Measurements from ENCODE around the gene PNPLA1.

PNPLA1 gene, protein sequence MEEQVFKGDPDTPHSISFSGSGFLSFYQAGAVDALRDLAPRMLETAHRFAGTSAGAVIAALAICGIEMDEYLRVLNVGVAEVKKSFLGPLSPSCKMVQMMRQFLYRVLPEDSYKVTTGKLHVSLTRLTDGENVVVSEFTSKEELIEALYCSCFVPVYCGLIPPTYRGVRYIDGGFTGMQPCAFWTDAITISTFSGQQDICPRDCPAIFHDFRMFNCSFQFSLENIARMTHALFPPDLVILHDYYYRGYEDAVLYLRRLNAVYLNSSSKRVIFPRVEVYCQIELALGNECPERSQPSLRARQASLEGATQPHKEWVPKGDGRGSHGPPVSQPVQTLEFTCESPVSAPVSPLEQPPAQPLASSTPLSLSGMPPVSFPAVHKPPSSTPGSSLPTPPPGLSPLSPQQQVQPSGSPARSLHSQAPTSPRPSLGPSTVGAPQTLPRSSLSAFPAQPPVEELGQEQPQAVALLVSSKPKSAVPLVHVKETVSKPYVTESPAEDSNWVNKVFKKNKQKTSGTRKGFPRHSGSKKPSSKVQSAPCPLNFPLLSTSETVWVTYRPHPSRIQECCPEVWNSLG

GRCh38 chr6:36269834-36270705 lies at the start of gene PNPLA1:
PNPLA1 (plus strand) TSS chr6:36270060; CDS start chr6:36270460, 400 bp downstream.
- DNase-seq = no peak

DNA sequence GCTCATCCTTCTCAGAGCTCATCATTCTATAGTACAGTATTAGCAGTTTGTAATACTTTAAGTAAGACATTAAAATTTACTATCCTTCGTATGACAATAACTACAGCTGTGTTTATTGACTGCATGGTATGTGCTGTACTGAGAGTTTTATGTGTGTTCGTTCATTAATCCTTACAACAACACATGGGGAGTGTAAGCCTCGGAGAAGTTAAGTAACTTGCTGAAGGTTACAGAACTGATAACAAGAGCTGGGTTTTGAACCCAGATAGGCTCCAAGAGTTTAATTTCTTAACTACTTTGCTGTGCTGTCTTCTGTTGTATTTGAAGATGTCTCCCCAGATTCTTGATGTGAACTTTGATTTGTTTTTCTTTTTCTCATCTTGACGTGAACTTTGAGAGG lies 49.6 kb upstream of the PNPLA1 start:
- no peak for DNase-seq

- no peak for DNase-seq
Observed at GRCh38 chr6:36221674-36222073, 48.2 kb upstream of the PNPLA1 start.

GRCh38 chr6:36222924-36223323 lies 46.9 kb upstream of the PNPLA1 start:
- DNase-seq = no peak

DNA sequence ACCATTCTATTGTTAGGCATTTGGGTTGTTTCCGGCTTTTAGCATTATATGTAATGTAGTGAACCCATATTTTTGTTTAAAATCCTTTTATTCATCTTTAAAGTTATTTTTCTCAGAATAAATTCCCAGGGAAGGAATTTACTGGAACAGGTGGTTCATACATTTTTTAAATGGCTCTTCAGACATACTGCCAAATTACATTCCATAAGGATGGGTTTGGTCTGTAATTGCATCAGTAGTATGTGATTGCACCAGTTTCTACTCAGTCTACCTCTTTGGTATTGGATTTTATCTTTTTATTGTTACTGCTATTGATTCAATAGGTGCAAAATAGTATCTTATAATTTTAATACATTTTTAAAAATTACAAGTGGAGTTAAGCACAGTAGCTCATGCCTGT lies 46.2 kb upstream of the PNPLA1 start:
- no peak for DNase-seq

- DNase-seq = no peak
Observed at GRCh38 chr6:36224918-36225461, 44.9 kb upstream of the PNPLA1 start.

DNA sequence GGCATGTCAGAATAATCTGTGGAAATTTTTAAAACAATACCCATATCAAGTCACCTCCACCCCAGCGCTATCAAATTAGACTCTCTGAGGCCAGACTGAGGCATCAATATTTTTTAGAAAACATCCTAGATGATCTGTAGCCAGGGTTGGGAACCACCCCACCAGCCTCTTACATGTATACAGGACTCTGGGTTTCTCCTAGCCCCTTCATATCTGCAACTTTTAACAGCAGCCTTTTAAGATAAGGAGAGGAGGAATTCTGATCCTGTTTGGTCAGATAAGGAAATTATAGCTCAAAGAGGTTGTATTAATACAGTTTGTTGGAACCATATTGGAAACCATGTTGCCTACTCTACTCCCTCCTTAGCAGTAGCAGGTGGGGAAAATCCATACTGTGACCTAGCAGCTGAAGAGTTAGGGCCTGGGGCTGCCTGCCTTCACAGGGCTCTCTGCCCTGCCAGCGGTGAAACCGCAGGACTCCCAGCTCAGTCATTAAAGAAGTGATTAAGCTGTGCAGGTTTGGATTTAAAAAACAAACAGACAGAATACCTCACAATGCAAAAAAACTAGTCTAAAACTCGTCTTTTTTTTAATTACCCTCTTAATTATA lies 43.3 kb upstream of the PNPLA1 start:
- no peak for DNase-seq

GRCh38 chr6:36227379-36228228 lies 42.3 kb upstream of the PNPLA1 start:
- peak; percentile 61 for DNase-seq

DNA sequence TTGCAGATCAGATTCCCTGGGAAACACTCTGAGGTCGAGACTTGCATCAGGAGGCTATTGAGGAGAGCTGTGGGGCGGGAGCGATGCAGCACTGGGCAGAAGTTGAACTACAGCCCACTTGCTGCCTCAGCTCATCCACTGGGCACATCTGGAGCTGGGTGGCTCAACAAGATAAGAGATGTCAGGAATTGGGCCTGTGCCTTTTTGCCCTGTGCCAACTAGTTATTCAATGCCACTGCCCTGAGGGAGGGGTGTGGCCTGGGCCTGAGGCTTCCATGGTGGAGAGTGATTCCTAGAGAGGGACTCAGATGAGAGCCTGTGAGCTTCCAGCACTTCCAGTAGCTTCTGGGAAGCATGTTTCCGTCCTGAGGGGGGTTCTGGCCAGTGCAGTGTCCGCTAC lies 40.6 kb upstream of the PNPLA1 start:
- DNase-seq = no peak

DNA sequence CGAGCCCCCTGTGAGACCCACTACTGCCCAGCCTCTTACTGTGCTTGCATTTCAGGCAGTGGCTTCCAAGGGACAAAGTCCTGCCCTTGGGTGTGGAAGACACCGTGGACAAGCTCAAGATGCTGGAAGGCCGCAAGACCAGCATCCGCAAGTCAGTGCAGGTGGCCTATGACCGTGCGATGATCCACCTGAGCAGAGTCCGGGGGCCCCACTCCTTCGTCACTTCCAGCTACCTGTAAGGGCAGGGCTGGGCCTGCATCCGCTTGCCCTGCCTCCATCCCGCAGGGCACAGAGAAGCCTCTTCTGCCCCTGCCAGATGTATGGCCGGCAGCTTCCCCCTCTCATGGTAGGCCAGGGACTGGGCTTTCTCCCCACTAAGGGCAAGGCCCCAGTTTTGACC lies 39.5 kb upstream of the PNPLA1 start:
- DNase-seq = no peak

DNA sequence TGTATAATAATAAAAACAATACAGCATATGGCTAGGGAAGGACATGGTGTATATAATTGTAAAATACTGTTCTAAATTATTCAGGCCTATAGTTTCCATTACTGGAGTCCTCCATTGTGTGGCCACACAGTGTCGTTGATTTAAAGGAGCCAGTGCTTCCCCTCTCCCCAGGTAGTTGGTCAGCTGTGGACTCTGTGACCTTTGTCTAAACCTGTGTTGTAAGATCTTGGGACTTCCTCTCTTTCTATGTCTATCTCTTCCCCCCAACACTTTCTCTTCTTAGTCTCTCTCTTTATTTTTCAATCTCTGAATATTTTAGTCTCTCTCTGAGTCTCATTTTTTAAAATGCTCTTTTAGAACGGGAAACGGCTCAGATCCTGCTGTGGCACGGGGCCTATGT lies 37.7 kb upstream of the PNPLA1 start:
- DNase-seq = no peak

DNA sequence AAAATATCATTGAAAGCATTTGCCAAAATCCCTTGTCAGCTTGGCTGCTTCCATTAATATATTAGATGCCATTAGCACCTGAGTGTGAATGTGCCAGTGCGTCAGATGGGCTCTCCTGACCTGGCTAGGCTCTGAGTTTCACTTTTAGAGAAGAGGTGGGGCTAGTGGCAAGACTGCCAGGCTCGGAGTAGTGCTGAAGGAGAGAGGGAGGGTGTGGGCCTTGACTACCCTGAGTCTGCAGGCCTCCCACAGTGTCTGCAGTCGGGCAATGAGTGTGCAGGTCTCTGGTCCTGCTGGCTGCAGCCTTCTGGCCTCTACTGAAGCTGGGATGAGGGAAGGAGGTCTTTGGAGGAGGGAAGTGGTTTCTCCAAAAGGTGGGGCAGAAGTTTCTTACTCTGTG lies 34.6 kb upstream of the PNPLA1 start:
- no peak for DNase-seq

DNA sequence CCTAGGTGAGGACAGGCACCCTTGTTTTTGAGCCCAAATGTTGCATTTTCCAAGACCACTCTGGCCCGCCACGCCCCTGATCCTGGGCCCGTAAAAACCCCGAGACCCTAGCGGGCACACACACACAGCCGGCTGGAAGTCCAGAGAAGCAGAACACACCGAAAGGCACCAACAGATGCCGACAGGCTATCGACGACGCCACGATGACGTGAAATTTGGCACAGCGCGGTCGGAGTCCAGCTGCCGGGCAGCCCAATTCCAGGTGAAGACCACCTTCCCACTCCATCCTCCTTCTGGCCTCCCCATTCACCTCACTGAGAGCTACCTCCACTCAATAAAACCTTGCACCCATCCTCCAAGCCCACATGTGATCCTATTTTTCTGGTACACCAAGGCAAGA lies 34.0 kb upstream of the PNPLA1 start:
- DNase-seq = no peak

GRCh38 chr6:36239774-36240173 lies 30.1 kb upstream of the PNPLA1 start:
- DNase-seq = no peak

DNA sequence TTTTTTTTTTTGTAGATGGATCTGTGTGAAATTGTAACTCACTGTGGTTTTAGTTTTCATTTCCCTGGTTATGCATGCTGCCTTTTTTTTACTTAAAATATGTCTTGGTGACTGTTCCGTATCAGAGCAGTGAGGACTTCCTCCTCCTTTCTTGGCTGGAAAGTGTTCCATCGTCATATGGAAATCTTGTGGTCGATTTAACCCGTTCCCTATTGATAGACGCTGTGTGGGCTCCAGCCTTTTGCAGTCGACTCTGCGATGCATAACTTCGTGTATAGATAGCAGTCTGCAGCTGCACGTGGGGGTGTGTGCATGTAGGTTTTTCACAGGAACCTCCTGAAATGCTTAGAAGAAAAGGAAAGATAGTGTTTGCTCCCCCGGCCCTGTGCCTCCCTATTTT lies 28.1 kb upstream of the PNPLA1 start:
- DNase-seq = no peak

DNA sequence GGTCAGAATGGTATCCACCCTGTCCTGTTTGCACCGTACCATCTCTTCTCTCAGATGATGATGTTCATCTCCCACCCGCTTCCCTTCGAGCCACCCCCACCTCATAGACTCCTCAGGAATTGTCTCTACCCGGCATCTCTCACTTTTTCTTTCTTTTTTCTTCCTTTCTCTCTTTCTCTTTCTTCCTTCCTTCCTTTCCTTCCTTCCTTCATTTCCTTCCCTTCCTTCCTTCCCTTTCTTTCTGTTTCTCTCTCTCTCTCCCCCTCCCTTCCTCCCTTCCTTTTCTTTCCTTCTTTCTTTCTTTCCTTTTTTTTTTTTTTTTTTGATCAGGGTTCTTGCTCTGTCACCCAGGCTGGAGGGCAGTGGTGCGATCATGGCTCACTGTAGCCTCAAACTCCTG lies 27.7 kb upstream of the PNPLA1 start:
- DNase-seq = no peak

- no peak for DNase-seq
Observed at GRCh38 chr6:36242626-36243025, 27.2 kb upstream of the PNPLA1 start.

DNA sequence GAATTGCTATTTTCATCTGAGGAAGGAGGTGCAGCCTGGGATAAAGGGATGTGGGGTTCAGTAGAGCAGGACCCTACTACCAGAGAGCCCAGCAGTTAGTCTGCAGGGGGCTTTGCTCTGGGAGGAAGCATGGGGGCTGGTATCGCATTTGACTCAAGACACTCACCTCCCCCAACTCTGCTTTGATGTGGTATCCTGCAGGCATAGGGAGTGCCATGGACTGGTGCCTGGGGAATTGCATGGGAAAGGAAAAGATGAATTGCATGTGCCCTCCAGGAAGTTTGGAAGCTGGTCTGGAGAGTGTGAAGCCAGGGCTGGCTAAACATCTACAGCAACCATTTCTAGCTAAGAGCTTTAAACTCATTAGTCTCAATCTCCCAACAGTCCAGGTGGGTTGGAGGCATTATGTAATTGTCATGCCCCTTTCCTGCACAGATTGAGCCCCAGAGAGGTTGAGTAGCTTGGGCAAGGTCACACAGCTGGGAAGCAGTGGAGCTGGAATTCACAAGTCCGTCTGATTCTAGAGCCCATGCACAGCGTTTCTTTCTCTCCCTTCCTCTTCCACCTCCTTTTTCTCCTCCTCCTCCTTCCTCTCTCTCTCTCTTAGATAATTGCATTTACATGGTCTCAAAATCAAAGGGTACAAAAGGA lies 26.2 kb upstream of the PNPLA1 start:
- DNase-seq = no peak

- DNase-seq = no peak
Observed at GRCh38 chr6:36244641-36245280, 25.1 kb upstream of the PNPLA1 start.

DNA sequence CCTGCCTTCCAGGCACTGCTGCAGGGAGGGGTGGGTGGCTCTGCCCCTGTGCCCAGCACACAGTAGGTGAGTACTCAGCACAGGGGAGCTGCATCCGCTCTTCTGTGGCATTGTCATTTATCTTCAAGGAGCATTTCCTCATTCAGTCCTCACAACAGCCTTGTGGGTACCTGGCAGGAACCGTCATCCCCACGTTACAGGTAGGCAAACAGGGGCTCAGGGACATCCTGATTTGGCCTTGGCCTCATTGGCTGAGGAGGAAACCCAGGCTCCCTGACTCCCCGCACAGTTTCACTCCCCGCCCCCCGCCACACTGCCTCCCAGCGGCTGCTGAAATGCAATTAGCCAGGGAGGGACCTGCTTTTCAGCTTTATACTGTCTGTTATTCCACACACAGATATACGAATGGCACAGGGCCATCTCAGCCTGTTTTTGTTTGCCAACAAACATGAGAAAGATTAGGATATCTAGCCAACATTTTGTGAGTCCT lies 24.2 kb upstream of the PNPLA1 start:
- DNase-seq = no peak
